Measurements from ENCODE around the gene MRPS25.

DNA sequence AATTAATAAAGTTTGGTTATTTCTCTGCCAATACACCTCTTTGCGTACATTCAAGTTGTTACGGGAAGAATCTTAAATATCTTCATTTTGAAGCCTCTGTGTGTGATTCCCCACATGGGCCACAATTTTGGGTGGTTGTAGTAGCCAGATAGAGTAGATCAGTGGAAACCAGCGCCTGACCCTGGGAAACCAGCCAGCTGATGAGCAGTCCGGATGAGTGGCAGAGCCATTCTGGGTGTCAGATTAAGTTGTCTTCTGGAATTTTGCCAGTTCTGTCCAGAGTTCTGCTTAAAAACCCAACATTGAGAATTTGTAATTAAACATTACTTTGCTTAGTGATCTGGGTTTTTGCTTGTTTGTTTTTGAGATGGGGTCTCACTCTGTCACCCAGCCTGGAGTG, 49.7 kb downstream of the MRPS25 start:
- TF ChIP-seq, protein P1, sequence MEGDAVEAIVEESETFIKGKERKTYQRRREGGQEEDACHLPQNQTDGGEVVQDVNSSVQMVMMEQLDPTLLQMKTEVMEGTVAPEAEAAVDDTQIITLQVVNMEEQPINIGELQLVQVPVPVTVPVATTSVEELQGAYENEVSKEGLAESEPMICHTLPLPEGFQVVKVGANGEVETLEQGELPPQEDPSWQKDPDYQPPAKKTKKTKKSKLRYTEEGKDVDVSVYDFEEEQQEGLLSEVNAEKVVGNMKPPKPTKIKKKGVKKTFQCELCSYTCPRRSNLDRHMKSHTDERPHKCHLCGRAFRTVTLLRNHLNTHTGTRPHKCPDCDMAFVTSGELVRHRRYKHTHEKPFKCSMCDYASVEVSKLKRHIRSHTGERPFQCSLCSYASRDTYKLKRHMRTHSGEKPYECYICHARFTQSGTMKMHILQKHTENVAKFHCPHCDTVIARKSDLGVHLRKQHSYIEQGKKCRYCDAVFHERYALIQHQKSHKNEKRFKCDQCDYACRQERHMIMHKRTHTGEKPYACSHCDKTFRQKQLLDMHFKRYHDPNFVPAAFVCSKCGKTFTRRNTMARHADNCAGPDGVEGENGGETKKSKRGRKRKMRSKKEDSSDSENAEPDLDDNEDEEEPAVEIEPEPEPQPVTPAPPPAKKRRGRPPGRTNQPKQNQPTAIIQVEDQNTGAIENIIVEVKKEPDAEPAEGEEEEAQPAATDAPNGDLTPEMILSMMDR (optimal IDR thresholded peaks at IDR 0.05 in 1 of 3, IDR thresholded peaks at IDR 0.05 in 1 of 3, conservative IDR thresholded peaks at IDR 0.05 in 1 of 3; ENCODE audit: extremely low read depth in 1 of 3, insufficient read depth in 2 of 3, low read length in 3 of 3), result no peak
- TF ChIP-seq EZH2 (IDR thresholded peaks at IDR 0.05; ENCODE audit: low read length), result no peak

All from keratinocyte (primary cell).